ENCODE measurements around the gene TYMP.

DNA sequence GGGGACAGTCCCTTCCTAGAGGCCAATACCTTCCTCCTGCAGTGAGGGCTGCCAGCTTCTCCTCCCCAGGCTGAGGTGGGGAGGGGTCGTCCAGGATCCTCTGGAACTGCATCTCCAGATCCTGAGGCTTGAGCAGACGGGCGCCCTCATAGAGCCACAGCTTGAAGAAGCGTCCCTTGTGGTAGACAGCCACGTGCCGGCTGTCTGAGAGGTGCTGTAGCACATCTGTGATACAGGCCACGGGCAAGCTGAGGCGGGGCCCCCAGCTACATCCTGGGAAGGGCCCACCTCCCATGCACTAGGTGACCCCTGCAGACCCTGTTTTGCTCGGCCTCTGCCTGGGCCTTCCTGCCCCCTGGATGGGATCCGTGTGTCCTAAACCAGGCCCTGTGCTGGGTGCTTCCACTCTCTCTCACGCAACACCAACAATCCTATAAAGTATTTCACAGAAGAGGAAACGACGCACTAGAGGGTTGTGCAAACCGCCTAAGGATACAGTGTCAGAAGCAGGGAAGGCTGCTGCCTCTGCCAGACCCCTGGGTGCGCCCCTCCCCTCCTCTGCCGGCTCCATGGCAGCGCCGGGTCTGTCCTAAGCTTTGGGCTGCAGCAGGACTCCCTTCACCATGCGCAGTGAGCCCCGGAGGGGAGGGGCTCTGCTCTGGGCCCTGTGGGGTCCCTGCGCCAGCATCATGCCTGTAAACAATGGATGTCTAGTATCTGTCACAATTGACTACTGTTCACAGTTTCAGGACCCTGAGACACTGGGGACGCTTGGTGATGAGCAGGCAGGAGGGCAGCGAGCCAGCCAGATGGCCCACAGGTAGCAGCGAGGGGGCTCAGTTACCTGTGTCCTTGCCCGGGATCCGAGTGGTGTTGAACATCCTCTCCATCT lies 43.9 kb upstream of the TYMP start:
- TF ChIP-seq EZH2 (IDR thresholded peaks at IDR 0.05) (no peak), POLR2AphosphoS5 (IDR thresholded peaks at IDR 0.05; ENCODE audit: borderline replicate concordance, low read depth, low read length) (no peak), FOXP2 (optimal IDR thresholded peaks at IDR 0.05; ENCODE audit: control extremely low read depth, extremely low read length, insufficient read depth) (no peak)
